ENCODE results near the gene SLCO4A1. TPM values are rescaled to one million over a fixed set of nuclear protein-coding genes. Genes with fewer than 3 reads are reported as not detected.

SLCO4A1 gene
- total RNA-seq, 3 donors from 2014 or later, result 13.3 to 18.5 (median 15.0) TPM

GRCh38 chr20:62643521-62644043 is 1.3 kb downstream of the SLCO4A1 start:
- no peaks in the 10 kb centered on the region for H3K36me3 ChIP-seq (ENCODE audit: low read depth)
- peaks cover 65% of the 10 kb centered on the region for H3K4me1 ChIP-seq (ENCODE audit: low read depth)
- H3K9me3 ChIP-seq, result no peaks in the 10 kb centered on the region
- H3K4me3 ChIP-seq, result no peak overlapping the region
- TF ChIP-seq, protein P1, sequence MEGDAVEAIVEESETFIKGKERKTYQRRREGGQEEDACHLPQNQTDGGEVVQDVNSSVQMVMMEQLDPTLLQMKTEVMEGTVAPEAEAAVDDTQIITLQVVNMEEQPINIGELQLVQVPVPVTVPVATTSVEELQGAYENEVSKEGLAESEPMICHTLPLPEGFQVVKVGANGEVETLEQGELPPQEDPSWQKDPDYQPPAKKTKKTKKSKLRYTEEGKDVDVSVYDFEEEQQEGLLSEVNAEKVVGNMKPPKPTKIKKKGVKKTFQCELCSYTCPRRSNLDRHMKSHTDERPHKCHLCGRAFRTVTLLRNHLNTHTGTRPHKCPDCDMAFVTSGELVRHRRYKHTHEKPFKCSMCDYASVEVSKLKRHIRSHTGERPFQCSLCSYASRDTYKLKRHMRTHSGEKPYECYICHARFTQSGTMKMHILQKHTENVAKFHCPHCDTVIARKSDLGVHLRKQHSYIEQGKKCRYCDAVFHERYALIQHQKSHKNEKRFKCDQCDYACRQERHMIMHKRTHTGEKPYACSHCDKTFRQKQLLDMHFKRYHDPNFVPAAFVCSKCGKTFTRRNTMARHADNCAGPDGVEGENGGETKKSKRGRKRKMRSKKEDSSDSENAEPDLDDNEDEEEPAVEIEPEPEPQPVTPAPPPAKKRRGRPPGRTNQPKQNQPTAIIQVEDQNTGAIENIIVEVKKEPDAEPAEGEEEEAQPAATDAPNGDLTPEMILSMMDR (IDR thresholded peaks at IDR 0.05), result no peak
- ATAC-seq (no peak), DNase-seq (no peak)
- intact Hi-C loops (cut with DNase I, micrococcal nuclease), result no loop called here

DNA sequence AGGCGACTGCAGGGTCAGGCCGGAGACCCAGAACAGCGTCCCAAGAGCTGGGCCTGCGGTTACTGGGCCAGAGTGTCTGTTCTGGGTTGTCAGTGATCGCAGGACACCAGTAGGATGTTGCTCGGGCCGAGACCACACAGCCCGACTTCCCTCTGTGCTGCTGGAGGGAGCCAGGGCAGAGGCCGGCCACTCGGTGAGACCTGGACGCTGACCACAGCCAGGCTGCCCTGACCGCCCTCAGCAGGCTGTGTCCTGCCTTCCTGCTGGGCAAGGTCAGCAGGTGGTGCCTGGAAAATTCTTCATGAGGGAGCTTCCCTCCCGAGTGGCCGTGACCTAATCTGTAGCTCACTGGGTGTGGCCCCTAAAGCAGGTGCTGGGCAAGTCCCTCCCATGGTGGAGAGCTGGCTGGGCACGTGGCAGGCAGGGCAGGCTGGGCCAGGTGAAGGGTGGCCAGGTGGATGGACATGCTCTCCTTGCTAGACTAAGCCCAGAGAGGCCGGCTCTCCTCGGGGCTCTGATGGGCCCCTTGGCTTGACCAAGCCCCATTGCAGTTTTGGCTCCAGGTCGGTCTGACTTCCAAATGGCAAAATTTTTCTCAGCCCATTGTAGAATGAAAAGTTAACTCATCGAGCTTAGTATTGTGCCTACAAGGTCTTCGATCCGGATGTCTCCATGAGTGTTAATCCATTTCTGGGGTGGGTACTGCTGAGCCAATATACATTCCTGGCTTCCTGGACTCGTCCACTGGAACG is 1.9 kb downstream of the SLCO4A1 start:
- Histone ChIP-seq H3K9me3 (no peaks in the 10 kb centered on the region), H3K36me3 (ENCODE audit: low read depth) (no peaks in the 10 kb centered on the region), H3K4me1 (ENCODE audit: low read depth) (peaks cover 65% of the 10 kb centered on the region), H3K4me3 (no peak overlapping the region)
- peak; percentile 76 to 89 (median 85) for DNase-seq
- TF ChIP-seq, protein P1 (IDR thresholded peaks at IDR 0.05), result no peak
- peak; percentile 65 for ATAC-seq
- intact Hi-C loops (cut with DNase I, micrococcal nuclease), result no loop called here

- Histone ChIP-seq H3K4me1 (ENCODE audit: low read depth) (peaks cover 65% of the 10 kb centered on the region), H3K36me3 (ENCODE audit: low read depth) (no peaks in the 10 kb centered on the region), H3K4me3 (no peak overlapping the region), H3K9me3 (no peaks in the 10 kb centered on the region)
- ATAC-seq (peak; percentile 61), DNase-seq (peak; percentile 79 to 89 (median 84))
- TF ChIP-seq, protein P1 (IDR thresholded peaks at IDR 0.05), result no peak
- intact Hi-C loops (cut with DNase I, micrococcal nuclease), result no loop called here
Observed at GRCh38 chr20:62644802-62645496, 2.6 kb downstream of the SLCO4A1 start.

- TF ChIP-seq, protein P1 (IDR thresholded peaks at IDR 0.05), result no peak
- Histone ChIP-seq H3K4me1 (ENCODE audit: low read depth) (peaks cover 71% of the 10 kb centered on the region), H3K36me3 (ENCODE audit: low read depth) (no peaks in the 10 kb centered on the region), H3K4me3 (no peak overlapping the region), H3K9me3 (no peaks in the 10 kb centered on the region)
- intact Hi-C loops (cut with DNase I, micrococcal nuclease), result no loop called here
- DNase-seq, result no peak
- ATAC-seq, result no peak
Observed at GRCh38 chr20:62645613-62646012, 3.3 kb downstream of the SLCO4A1 start.

DNA sequence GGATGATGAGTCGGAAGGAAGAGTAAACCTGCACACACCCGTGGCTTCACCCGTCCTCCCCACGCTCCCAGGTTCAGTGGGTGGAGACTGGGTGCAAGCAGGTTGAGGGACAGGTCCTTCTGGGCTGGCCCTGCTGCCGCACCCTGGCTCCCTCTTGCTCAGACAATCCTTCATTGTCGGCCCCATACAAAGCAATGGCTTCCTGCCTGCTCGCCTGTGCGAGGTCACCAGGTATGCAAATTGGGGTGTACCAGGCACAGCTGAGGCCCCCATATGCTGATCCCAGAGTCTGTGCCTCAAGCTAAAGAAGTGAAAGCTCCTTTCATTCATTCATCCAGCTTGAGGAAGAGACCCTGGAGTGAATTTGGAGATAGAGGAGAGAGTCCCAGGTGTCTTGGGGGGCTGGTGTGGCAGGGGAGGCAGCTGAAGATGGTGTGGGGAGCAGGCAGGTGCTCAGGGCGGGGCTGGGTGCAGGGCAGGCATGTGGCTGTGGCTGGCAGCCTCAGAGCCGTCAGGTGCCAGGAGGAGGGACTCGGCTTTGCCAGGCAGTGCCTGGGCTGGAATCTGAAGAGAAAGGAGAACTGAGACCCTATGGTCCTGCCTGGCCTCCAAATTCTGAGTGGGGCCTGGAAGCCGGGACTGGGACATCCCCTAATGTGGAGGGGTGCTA is 4.7 kb downstream of the SLCO4A1 start:
- Histone ChIP-seq H3K4me1 (ENCODE audit: low read depth) (peaks cover 76% of the 10 kb centered on the region), H3K9me3 (no peaks in the 10 kb centered on the region), H3K4me3 (no peak overlapping the region), H3K36me3 (ENCODE audit: low read depth) (no peaks in the 10 kb centered on the region)
- intact Hi-C loops (cut with DNase I, micrococcal nuclease), result no loop called here
- ATAC-seq (peak; percentile 48), DNase-seq (peak; percentile 76 to 87 (median 84))
- TF ChIP-seq, protein P1 (IDR thresholded peaks at IDR 0.05), result no peak

All from mucosa of descending colon (tissue), 3 donors.